Spleen (tissue), 11 donors: ENCODE data around the gene UBA7. TPM values are rescaled to one million over a fixed set of nuclear protein-coding genes. Genes with fewer than 3 reads are reported as not detected.
A peak's percentile ranks its signal among the peaks of the same experiment; 100 is the strongest.

Experiments used
- DNase-seq: peaks from one replicate; pipeline ENCODE4 v3.0.0-alpha.2; 2020
- H3K27ac ChIP-seq, 8 donors: fragments of 200-600 bp; sonication (generic) in 7 of 8; 1 replicate in 4 of 8; 2 replicates in 4 of 8; pipeline versions ENCODE4 v1.5.0 to v1.8.0; 2016 to 2021; ENCODE audit warnings: inconsistent platforms in 4 of 8, mild to moderate bottlenecking in 4 of 8, moderate library complexity in 1 of 8
- H3K27me3 ChIP-seq, 7 donors: fragments of 200-600 bp; sonication (generic) in 6 of 7; replicated peaks in 1 of 7; 1 replicate in 4 of 7; 2 replicates in 3 of 7; pipeline versions ENCODE4 v1.5.0 to v1.8.0; 2016 to 2021; ENCODE audit warnings: inconsistent platforms in 3 of 7, mild to moderate bottlenecking in 1 of 7
- H3K36me3 ChIP-seq, 6 donors: fragments of 200-600 bp; sonication (generic) in 5 of 6; 1 replicate in 4 of 6; 2 replicates in 2 of 6; pipeline versions ENCODE4 v1.5.0 to v1.8.0; 2016 to 2021; ENCODE audit warnings: inconsistent platforms in 2 of 6
- H3K4me1 ChIP-seq, 6 donors: fragments of 200-600 bp; sonication (generic) in 5 of 6; 1 replicate in 3 of 6; 2 replicates in 3 of 6; pipeline versions ENCODE4 v1.5.0 to v1.8.0; 2016 to 2021; ENCODE audit warnings: inconsistent platforms in 3 of 6
- H3K4me3 ChIP-seq, 8 donors: fragments of 200-600 bp; sonication (generic) in 7 of 8; 1 replicate in 4 of 8; 2 replicates in 4 of 8; pipeline versions ENCODE4 v1.5.0 to v1.8.0; 2016 to 2021; ENCODE audit warnings: inconsistent platforms in 4 of 8, mild to moderate bottlenecking in 4 of 8, moderate library complexity in 2 of 8
- H3K9me3 ChIP-seq, 8 donors: fragments of 200-600 bp; sonication (generic) in 7 of 8; 1 replicate in 4 of 8; 2 replicates in 4 of 8; pipeline versions ENCODE4 v1.5.0 to v1.8.0; 2016 to 2021; ENCODE audit warnings: inconsistent platforms in 4 of 8
- POLR2A ChIP-seq, 3 donors: fragments of 450-650 bp; IDR thresholded peaks; one replicate each; pipeline ENCODE4 v1.5.1; 2017; ENCODE audit warnings: antibody characterized with exemption in 3 of 3, mild to moderate bottlenecking in 1 of 3
- POLR2AphosphoS5 ChIP-seq, 3 donors: sonication (generic); formaldehyde crosslinking; IDR thresholded peaks; one replicate each; pipeline ENCODE4 v1.5.1; 2017; ENCODE audit warnings: antibody characterized with exemption in 3 of 3
- WGBS, 5 donors: extraction: QIAGEN DNeasy Blood & Tissue Kit in 3 of 5; methylation state at CpG; one replicate each; pipeline versions ENCODE4 v1.1.5 to v1.1.7; 2013 to 2018; 5-methylcytosine and 5-hydroxymethylcytosine counted together
- intact Hi-C: fragments of 100-400 bp; cut with DNase I; formaldehyde crosslinking; loops from one replicate; pipeline ENCODE4 v1.15.0; 2023; ENCODE audit warnings: low total_unique reads
- polyA plus RNA-seq, 3 donors: library from polyadenylated mRNA; stranded (reverse); fragments of 200-250 nt; gene quantifications; one replicate each; pipeline ENCODE4 v1.2.1, GENCODE V29; 2013
- total RNA-seq, 7 donors: library from RNA; depleted of rRNA in 3 of 7; stranded (reverse); fragments of >200 nt in 3 of 7; fragmentation: NEBNext Ultra II Directional in 4 of 7; extraction: Animal tissue kit (Norgen Biotek cat#: 25700) in 4 of 7; gene quantifications; one replicate each; pipeline versions ENCODE4 v1.1.0 to v1.2.1, GENCODE V29; 2016 to 2021
- TF ChIP-seq, protein P1 (sequence below), 11 experiments: fragments of 200-600 bp in 7 of 11; fragments of 450-650 bp in 4 of 11; sonication (generic) in 4 of 11; IDR thresholded peaks in 8 of 11; conservative IDR thresholded peaks in 3 of 11; 1 replicate in 7 of 11; 2 replicates in 4 of 11; pipeline versions ENCODE4 v1.4.0 to v1.8.0; 2016 to 2021; ENCODE audit warnings: antibody characterized with exemption in 11 of 11, inconsistent platforms in 4 of 11, mild to moderate bottlenecking in 1 of 11
- donor health status: healthy with polysubstance abuse.
- donor health status: DM: no; HTN: no; CAD: no; lungs with moderate emphysema.
- donor health status: DM: no; HTN: no; CAD: no.
- donor health status: Bipolar disorder and iron deficiency.
- donor health status: healthy.
- donor health status: DM: no; HTN: no; CAD: no.
- donor health status: DM: yes; HTN: yes; CAD: no.

UBA7 gene
- total and polyA plus RNA-seq, 10 donors = 91.1 to 231 (median 220) TPM

- intact Hi-C loops = loop anchor here (5.0 kb wide), 1 partner anchor 38 kb away; no protein-coding TSS in a partner anchor
- TF ChIP-seq POLR2A (IDR thresholded peaks at IDR 0.05) (no peak), POLR2AphosphoS5 (IDR thresholded peaks at IDR 0.05) (no peak)
- TF ChIP-seq, protein P1, sequence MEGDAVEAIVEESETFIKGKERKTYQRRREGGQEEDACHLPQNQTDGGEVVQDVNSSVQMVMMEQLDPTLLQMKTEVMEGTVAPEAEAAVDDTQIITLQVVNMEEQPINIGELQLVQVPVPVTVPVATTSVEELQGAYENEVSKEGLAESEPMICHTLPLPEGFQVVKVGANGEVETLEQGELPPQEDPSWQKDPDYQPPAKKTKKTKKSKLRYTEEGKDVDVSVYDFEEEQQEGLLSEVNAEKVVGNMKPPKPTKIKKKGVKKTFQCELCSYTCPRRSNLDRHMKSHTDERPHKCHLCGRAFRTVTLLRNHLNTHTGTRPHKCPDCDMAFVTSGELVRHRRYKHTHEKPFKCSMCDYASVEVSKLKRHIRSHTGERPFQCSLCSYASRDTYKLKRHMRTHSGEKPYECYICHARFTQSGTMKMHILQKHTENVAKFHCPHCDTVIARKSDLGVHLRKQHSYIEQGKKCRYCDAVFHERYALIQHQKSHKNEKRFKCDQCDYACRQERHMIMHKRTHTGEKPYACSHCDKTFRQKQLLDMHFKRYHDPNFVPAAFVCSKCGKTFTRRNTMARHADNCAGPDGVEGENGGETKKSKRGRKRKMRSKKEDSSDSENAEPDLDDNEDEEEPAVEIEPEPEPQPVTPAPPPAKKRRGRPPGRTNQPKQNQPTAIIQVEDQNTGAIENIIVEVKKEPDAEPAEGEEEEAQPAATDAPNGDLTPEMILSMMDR (IDR thresholded peaks at IDR 0.05 in 8 of 11, conservative IDR thresholded peaks at IDR 0.05 in 3 of 11) = no peak
Observed at GRCh38 chr3:49799761-49800160, 14.0 kb downstream of the UBA7 start, which contains the start of gene CDHR4. Gene CDHR4, minus strand, starts transcription at chr3:49799873. Its CDS starts 61 bp downstream, at chr3:49799812.

GRCh38 chr3:49799105-49799504 lies 14.6 kb downstream of the UBA7 start:
- Histone ChIP-seq H3K27ac (no peak overlapping the region), H3K27me3 (no peaks in the 10 kb centered on the region), H3K4me3 (no peak overlapping the region), H3K36me3 (no peaks in the 10 kb centered on the region), H3K4me1 (peaks cover 3 to 20% (median 14%) of the 10 kb centered on the region in 6 donors), H3K9me3 (no peaks in the 10 kb centered on the region)
- 57 to 91% (median 73%) methylated on average over 1 of the region's 1 CpG for WGBS, 5 donors
- no peak for DNase-seq
- no peak for TF ChIP-seq POLR2AphosphoS5 (IDR thresholded peaks at IDR 0.05)
- TF ChIP-seq, protein P1 (IDR thresholded peaks at IDR 0.05 in 8 of 11, conservative IDR thresholded peaks at IDR 0.05 in 3 of 11) = no peak
- no peak for TF ChIP-seq POLR2A (IDR thresholded peaks at IDR 0.05)
- intact Hi-C loops = no loop called here

More at GRCh38 chr3:49799761-49800160, 14.0 kb downstream of the UBA7 start, which contains the start of gene CDHR4:
- H3K27ac ChIP-seq = no peak within 1 kb of the TSS
- H3K27me3 ChIP-seq = no peaks in the 10 kb centered on the region
- WGBS, 5 donors = 61 to 81% (median 76%) methylated on average over 4 of the region's 4 CpGs
- H3K4me3 ChIP-seq = no peak within 1 kb of the TSS
- H3K9me3 ChIP-seq = no peaks in the 10 kb centered on the region
- DNase-seq = no peak
- no peaks in the 10 kb centered on the region for H3K36me3 ChIP-seq
- H3K4me1 ChIP-seq = peaks cover 9 to 26% (median 20%) of the 10 kb centered on the region in 6 donors

GRCh38 chr3:49794926-49795905 lies 18.5 kb downstream of the UBA7 start:
- 86 to 96% (median 90%) methylated on average over 16 to 24 of the region's 24 CpGs for WGBS, 5 donors
- no peak for TF ChIP-seq POLR2A (IDR thresholded peaks at IDR 0.05)
- no peak for TF ChIP-seq POLR2AphosphoS5 (IDR thresholded peaks at IDR 0.05)
- TF ChIP-seq, protein P1 (IDR thresholded peaks at IDR 0.05 in 8 of 11, conservative IDR thresholded peaks at IDR 0.05 in 3 of 11) = no peak

GRCh38 chr3:49794431-49794830 lies 19.3 kb downstream of the UBA7 start:
- no peak overlapping the region for H3K27ac ChIP-seq
- intact Hi-C loops = no loop called here
- WGBS, 5 donors = 74 to 89% (median 80%) methylated on average over 3 to 4 of the region's 4 CpGs
- H3K4me1 ChIP-seq = peaks cover 0 to 6% (median 0%) of the 10 kb centered on the region in 6 donors
- H3K27me3 ChIP-seq = no peaks in the 10 kb centered on the region
- H3K36me3 ChIP-seq = no peaks in the 10 kb centered on the region
- TF ChIP-seq POLR2AphosphoS5 (IDR thresholded peaks at IDR 0.05) (no peak), POLR2A (IDR thresholded peaks at IDR 0.05) (no peak)
- TF ChIP-seq, protein P1 (IDR thresholded peaks at IDR 0.05 in 8 of 11, conservative IDR thresholded peaks at IDR 0.05 in 3 of 11) = no peak
- no peaks in the 10 kb centered on the region for H3K9me3 ChIP-seq
- no peak overlapping the region for H3K4me3 ChIP-seq
- DNase-seq = peak; percentile 56

More at GRCh38 chr3:49794926-49795905, 18.5 kb downstream of the UBA7 start:
- Histone ChIP-seq H3K4me3 (no peak overlapping the region), H3K27ac (no peak overlapping the region), H3K36me3 (no peaks in the 10 kb centered on the region), H3K27me3 (no peaks in the 10 kb centered on the region), H3K4me1 (no peaks in the 10 kb centered on the region), H3K9me3 (no peaks in the 10 kb centered on the region)
- peak; percentile 63 for DNase-seq
- intact Hi-C loops = no loop called here
